ENCODE results near the gene PRR19. TPM values are rescaled to one million over a fixed set of nuclear protein-coding genes. Genes with fewer than 3 reads are reported as not detected.

PRR19 gene
- polyA plus RNA-seq, 1 donor from 2014 or later, result 2.4 TPM

DNA sequence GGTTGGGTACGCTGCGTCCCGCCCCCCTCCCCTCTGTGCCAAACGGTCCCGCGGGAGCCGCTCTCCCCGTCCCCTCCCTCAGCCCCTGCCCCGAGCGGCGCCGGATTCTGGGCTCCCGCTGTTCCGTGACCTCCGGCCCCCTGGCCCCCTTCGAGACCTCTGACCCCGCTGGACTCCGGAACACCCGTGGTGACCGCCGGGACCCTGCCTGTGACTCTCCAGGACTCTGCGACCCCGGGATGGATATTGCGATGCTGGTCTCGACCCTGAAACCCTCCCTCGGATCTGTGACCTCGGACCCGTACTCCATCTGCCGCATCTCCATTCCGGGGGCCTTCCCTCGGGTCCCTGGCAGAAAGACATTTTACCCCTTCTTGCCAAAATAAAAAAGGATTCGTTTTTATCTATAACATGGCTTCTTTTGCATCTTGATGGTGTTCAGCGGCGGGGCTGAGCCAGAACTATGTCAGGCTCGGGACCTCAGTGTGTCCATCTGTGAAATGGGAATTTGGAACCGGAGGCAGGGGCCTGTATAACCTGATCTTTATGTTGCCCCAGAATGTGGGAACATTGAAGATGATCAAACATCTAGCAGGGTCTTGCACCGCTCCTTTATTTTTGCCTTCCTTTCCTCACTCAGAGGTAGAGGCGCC lies 22.8 kb downstream of the PRR19 start:
- Histone ChIP-seq H2AFZ (ENCODE audit: low read depth, low read length) (no peak overlapping the region), H3K4me2 (ENCODE audit: low read length) (no peak overlapping the region), H3K27ac (ENCODE audit: low read length) (no peak overlapping the region), H3K9me3 (ENCODE audit: low read length) (no peaks in the 10 kb centered on the region), H3K36me3 (ENCODE audit: insufficient read depth, low read length) (no peaks in the 10 kb centered on the region), H3K9me2 (ENCODE audit: insufficient read depth, low read length) (no peaks in the 10 kb centered on the region), H3K9ac (ENCODE audit: low read length) (peak overlapping the region; percentile 24), H3F3A (ENCODE audit: insufficient read depth, low read length, poor library complexity, severe bottlenecking) (no peaks in the 10 kb centered on the region), H3K79me2 (replicated peaks; ENCODE audit: insufficient read depth, low read length) (peaks cover 36% of the 10 kb centered on the region), H3K4me3 (ENCODE audit: low read length) (peak overlapping the region; percentile 93), H3K27me3 (ENCODE audit: insufficient read depth, low read depth, low read length) (peaks cover 32% of the 10 kb centered on the region), H4K20me1 (ENCODE audit: insufficient read depth) (no peaks in the 10 kb centered on the region)
- TF ChIP-seq MXI1 (conservative IDR thresholded peaks at IDR 0.05; ENCODE audit: poor library complexity, severe bottlenecking) (no peak), POLR2AphosphoS5 (IDR thresholded peaks at IDR 0.05) (no peak), EZH2 (IDR thresholded peaks at IDR 0.05; ENCODE audit: borderline replicate concordance, insufficient read depth, low read length, poor library complexity, severe bottlenecking) (no peak), TAF1 (IDR thresholded peaks at IDR 0.05; ENCODE audit: low read depth) (no peak), SMC3 (conservative IDR thresholded peaks at IDR 0.05; ENCODE audit: poor library complexity) (peak; percentile 92), RAD21 (conservative IDR thresholded peaks at IDR 0.05) (no peak), EP300 (conservative IDR thresholded peaks at IDR 0.05; ENCODE audit: poor library complexity, severe bottlenecking) (no peak)
- TF ChIP-seq, protein P1, sequence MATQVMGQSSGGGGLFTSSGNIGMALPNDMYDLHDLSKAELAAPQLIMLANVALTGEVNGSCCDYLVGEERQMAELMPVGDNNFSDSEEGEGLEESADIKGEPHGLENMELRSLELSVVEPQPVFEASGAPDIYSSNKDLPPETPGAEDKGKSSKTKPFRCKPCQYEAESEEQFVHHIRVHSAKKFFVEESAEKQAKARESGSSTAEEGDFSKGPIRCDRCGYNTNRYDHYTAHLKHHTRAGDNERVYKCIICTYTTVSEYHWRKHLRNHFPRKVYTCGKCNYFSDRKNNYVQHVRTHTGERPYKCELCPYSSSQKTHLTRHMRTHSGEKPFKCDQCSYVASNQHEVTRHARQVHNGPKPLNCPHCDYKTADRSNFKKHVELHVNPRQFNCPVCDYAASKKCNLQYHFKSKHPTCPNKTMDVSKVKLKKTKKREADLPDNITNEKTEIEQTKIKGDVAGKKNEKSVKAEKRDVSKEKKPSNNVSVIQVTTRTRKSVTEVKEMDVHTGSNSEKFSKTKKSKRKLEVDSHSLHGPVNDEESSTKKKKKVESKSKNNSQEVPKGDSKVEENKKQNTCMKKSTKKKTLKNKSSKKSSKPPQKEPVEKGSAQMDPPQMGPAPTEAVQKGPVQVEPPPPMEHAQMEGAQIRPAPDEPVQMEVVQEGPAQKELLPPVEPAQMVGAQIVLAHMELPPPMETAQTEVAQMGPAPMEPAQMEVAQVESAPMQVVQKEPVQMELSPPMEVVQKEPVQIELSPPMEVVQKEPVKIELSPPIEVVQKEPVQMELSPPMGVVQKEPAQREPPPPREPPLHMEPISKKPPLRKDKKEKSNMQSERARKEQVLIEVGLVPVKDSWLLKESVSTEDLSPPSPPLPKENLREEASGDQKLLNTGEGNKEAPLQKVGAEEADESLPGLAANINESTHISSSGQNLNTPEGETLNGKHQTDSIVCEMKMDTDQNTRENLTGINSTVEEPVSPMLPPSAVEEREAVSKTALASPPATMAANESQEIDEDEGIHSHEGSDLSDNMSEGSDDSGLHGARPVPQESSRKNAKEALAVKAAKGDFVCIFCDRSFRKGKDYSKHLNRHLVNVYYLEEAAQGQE (IDR thresholded peaks at IDR 0.05; ENCODE audit: borderline replicate concordance), result no peak
- TF ChIP-seq, protein P2, sequence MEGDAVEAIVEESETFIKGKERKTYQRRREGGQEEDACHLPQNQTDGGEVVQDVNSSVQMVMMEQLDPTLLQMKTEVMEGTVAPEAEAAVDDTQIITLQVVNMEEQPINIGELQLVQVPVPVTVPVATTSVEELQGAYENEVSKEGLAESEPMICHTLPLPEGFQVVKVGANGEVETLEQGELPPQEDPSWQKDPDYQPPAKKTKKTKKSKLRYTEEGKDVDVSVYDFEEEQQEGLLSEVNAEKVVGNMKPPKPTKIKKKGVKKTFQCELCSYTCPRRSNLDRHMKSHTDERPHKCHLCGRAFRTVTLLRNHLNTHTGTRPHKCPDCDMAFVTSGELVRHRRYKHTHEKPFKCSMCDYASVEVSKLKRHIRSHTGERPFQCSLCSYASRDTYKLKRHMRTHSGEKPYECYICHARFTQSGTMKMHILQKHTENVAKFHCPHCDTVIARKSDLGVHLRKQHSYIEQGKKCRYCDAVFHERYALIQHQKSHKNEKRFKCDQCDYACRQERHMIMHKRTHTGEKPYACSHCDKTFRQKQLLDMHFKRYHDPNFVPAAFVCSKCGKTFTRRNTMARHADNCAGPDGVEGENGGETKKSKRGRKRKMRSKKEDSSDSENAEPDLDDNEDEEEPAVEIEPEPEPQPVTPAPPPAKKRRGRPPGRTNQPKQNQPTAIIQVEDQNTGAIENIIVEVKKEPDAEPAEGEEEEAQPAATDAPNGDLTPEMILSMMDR (IDR thresholded peaks at IDR 0.05; ENCODE audit: poor library complexity, severe bottlenecking), result peak; percentile 98

DNA sequence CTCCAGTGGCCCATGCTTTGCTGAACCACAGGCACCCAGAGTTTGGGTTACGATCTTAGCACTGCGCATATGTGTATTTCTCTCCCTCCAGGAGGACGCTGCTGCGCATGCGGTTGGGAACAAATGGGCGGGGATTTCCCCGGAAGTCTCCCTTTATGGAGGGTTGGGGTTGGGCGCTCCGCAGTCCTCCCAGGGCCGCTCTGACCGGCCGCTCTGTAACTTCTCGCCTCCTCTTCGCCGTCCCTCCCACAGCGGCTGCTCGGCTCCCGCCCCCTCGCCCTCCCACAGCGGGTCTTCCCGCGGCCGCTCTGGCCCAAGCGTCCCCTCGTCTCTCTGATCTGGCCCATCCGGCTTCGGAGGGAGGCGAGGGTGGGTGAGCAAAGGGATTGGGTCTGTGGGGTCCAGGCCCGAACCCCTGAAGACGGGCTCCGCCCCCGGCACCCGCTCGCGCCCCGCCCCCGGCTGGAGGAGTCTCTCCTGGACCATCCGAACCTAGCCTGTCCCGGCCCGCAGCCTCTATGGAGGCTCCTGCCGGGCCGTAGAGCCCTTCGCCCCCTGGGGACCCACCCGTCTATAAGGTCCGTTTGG lies 23.5 kb downstream of the PRR19 start, which contains the start of gene MEGF8:
Gene MEGF8 (plus strand): TSS at position 328 of the 588 bp plus-strand sequence. CDS start 609 bp downstream, outside the sequence.
- H3K27ac ChIP-seq (ENCODE audit: low read length), result peak within 1 kb of the TSS; percentile 76
- H3K4me2 ChIP-seq (ENCODE audit: low read length), result peak within 1 kb of the TSS; percentile 95
- peak within 1 kb of the TSS; percentile 95 for H3K9ac ChIP-seq (ENCODE audit: low read length)
- no peaks in the 10 kb centered on the region for H3K9me3 ChIP-seq (ENCODE audit: low read length)
- no peaks in the 10 kb centered on the region for H3F3A ChIP-seq (ENCODE audit: insufficient read depth, low read length, poor library complexity, severe bottlenecking)
- H3K4me3 ChIP-seq (ENCODE audit: low read length), result peak within 1 kb of the TSS; percentile 93
- H3K79me2 ChIP-seq (replicated peaks; ENCODE audit: insufficient read depth, low read length), result peaks cover 40% of the 10 kb centered on the region
- H3K9me2 ChIP-seq (ENCODE audit: insufficient read depth, low read length), result no peaks in the 10 kb centered on the region
- no peaks in the 10 kb centered on the region for H4K20me1 ChIP-seq (ENCODE audit: insufficient read depth)
- peaks cover 32% of the 10 kb centered on the region for H3K27me3 ChIP-seq (ENCODE audit: insufficient read depth, low read depth, low read length)
- TF ChIP-seq, protein P1 (IDR thresholded peaks at IDR 0.05; ENCODE audit: borderline replicate concordance), result no peak
- TF ChIP-seq TAF1 (IDR thresholded peaks at IDR 0.05; ENCODE audit: low read depth) (no peak), EZH2 (IDR thresholded peaks at IDR 0.05; ENCODE audit: borderline replicate concordance, insufficient read depth, low read length, poor library complexity, severe bottlenecking) (no peak), POLR2AphosphoS5 (IDR thresholded peaks at IDR 0.05) (peak; percentile 88), RAD21 (conservative IDR thresholded peaks at IDR 0.05) (peak; percentile 86), EP300 (conservative IDR thresholded peaks at IDR 0.05; ENCODE audit: poor library complexity, severe bottlenecking) (no peak), SMC3 (conservative IDR thresholded peaks at IDR 0.05; ENCODE audit: poor library complexity) (peak; percentile 21), MXI1 (conservative IDR thresholded peaks at IDR 0.05; ENCODE audit: poor library complexity, severe bottlenecking) (peak; percentile 54)
- TF ChIP-seq, protein P2 (IDR thresholded peaks at IDR 0.05; ENCODE audit: poor library complexity, severe bottlenecking), result no peak
- H2AFZ ChIP-seq (ENCODE audit: low read depth, low read length), result peak within 1 kb of the TSS; percentile 74
- no peaks in the 10 kb centered on the region for H3K36me3 ChIP-seq (ENCODE audit: insufficient read depth, low read length)

All from neural cell (in vitro differentiated cells).